Measurements from ENCODE around the gene ANKMY1.
"Not testable (repeated sequence)": the region's sequence is repeated elsewhere in the genome, so short reads cannot be mapped to it uniquely, and the experiment has no call there.

Gene ANKMY1

GRCh38 chr2:240502430-240503121, 55.2 kb downstream of the ANKMY1 start:
- no peak for DNase-seq

- DNase-seq, result no peak
Observed at GRCh38 chr2:240502059-240502429, 55.7 kb downstream of the ANKMY1 start.

GRCh38 chr2:240501531-240501991, 56.2 kb downstream of the ANKMY1 start:
- no peak for DNase-seq

- DNase-seq, result no peak
Observed at GRCh38 chr2:240500561-240501423, 57.0 kb downstream of the ANKMY1 start.

- DNase-seq, result no peak
Observed at GRCh38 chr2:240499309-240500301, 58.2 kb downstream of the ANKMY1 start.

GRCh38 chr2:240498958-240499260, 58.9 kb downstream of the ANKMY1 start:
- no peak for DNase-seq

- no peak for DNase-seq
Observed at GRCh38 chr2:240498171-240498957, 59.4 kb downstream of the ANKMY1 start.

GRCh38 chr2:240497082-240497481, 60.7 kb downstream of the ANKMY1 start:
- peak; percentile 27 for DNase-seq

- DNase-seq, result not testable (repeated sequence)
Observed at GRCh38 chr2:240494942-240495341, 62.8 kb downstream of the ANKMY1 start.

- DNase-seq, result no peak
Observed at GRCh38 chr2:240494194-240494793, 63.5 kb downstream of the ANKMY1 start.

GRCh38 chr2:240491483-240491882, 66.3 kb downstream of the ANKMY1 start:
- DNase-seq, result no peak

- DNase-seq, result no peak
Observed at GRCh38 chr2:240482141-240482540, 75.6 kb downstream of the ANKMY1 start.

GRCh38 chr2:240481720-240482119, 76.1 kb downstream of the ANKMY1 start:
- no peak for DNase-seq

- no peak for DNase-seq
Observed at GRCh38 chr2:240480834-240481623, 76.8 kb downstream of the ANKMY1 start.

- DNase-seq, result no peak
Observed at GRCh38 chr2:240479111-240479501, 78.7 kb downstream of the ANKMY1 start.

GRCh38 chr2:240478346-240479110, 79.3 kb downstream of the ANKMY1 start:
- no peak for DNase-seq

GRCh38 chr2:240477916-240478315, 79.9 kb downstream of the ANKMY1 start:
- no peak for DNase-seq

- DNase-seq, result no peak
Observed at GRCh38 chr2:240473211-240473610, 84.6 kb downstream of the ANKMY1 start.

GRCh38 chr2:240472078-240472790, 85.6 kb downstream of the ANKMY1 start:
- DNase-seq, result no peak
